G401 (cell line): Measurements from ENCODE around the gene PCDHB5. TPM values are rescaled to one million over a fixed set of nuclear protein-coding genes. Genes with fewer than 3 reads are reported as not detected.

Source experiments
- DNase-seq: peaks from one replicate; pipeline ENCODE4 v3.0.0-alpha.2; 2015; ENCODE audit warnings: low spot score
- in situ Hi-C: cut with HindIII; loops from 2 replicates; pipeline ENCODE4 v1.10.0; 2016; ENCODE audit warnings: low sequenced_read_pairs, mixed read lengths
- total RNA-seq: library from RNA; depleted of rRNA; stranded (reverse); fragments of >200 nt; shearing (Covaris generic); gene quantifications from 2 replicates; pipeline ENCODE4 v1.2.3, GENCODE V29; 2014; rRNA removed

PCDHB5 gene
- total RNA-seq, 1 experiment from 2014 or later, result not detected

GRCh38 chr5:141186897-141187512, 52.0 kb downstream of the PCDHB5 start, which contains the start of gene PCDHB9:
Gene PCDHB9 (plus strand): TSS chr5:141187161. CDS start chr5:141187319, 158 bp downstream.
- in situ Hi-C loops, result loop anchor here (25.0 kb wide), 1 partner anchor 375 kb away; no protein-coding TSS in a partner anchor
- peak; percentile 34 for DNase-seq

Other genes with a start within 250 kb of the PCDHB5 start
- 6.5 and 9.5 TPM in 2 replicates for gene PCDHAC1, start 208.9 kb upstream of the PCDHB5 start, total RNA-seq
- gene PCDHAC2, start 168.7 kb upstream of the PCDHB5 start, total RNA-seq, result 7.8 and 8.0 TPM in 2 replicates
- gene PCDHB1, start 83.8 kb upstream of the PCDHB5 start, total RNA-seq, result not detected in 2 replicates
- 11.6 and 17.6 TPM in 2 replicates for gene PCDHB2, start 40.6 kb upstream of the PCDHB5 start, total RNA-seq
- 0.92 and 2.4 TPM in 2 replicates for gene PCDHB3, start 34.7 kb upstream of the PCDHB5 start, total RNA-seq
- gene PCDHB4, start 13.4 kb upstream of the PCDHB5 start, total RNA-seq, result 0.06 TPM in 1 of 2 replicates, not detected in the other
- not detected in 2 replicates for gene PCDHB6, start 14.9 kb downstream of the PCDHB5 start, total RNA-seq
- not detected in 2 replicates for gene PCDHB7, start 37.4 kb downstream of the PCDHB5 start, total RNA-seq
- 0.10 TPM in 1 of 2 replicates, not detected in the other for gene PCDHB8, start 42.6 kb downstream of the PCDHB5 start, total RNA-seq
- 0.25 and 1.3 TPM in 2 replicates for gene PCDHB16, start 47.2 kb downstream of the PCDHB5 start, total RNA-seq
- 0.18 and 7.3 TPM in 2 replicates for gene PCDHB9, start 52.0 kb downstream of the PCDHB5 start, total RNA-seq
- 0.44 TPM in 1 of 2 replicates, not detected in the other for gene PCDHB10, start 57.1 kb downstream of the PCDHB5 start, total RNA-seq
- 0.10 and 1.4 TPM in 2 replicates for gene PCDHB11, start 64.4 kb downstream of the PCDHB5 start, total RNA-seq
- gene PCDHB12, start 73.5 kb downstream of the PCDHB5 start, total RNA-seq, result not detected in 2 replicates
- not detected in 2 replicates for gene PCDHB13, start 78.7 kb downstream of the PCDHB5 start, total RNA-seq
- gene PCDHB14, start 88.1 kb downstream of the PCDHB5 start, total RNA-seq, result 0.27 and 0.55 TPM in 2 replicates
- not detected in 2 replicates for gene PCDHB15, start 110.2 kb downstream of the PCDHB5 start, total RNA-seq
- not detected in 2 replicates for gene SLC25A2, start 168.8 kb downstream of the PCDHB5 start, total RNA-seq
- 131 and 164 TPM in 2 replicates for gene TAF7, start 185.6 kb downstream of the PCDHB5 start, total RNA-seq
- gene PCDHGA1, start 195.3 kb downstream of the PCDHB5 start, total RNA-seq, result not detected in 2 replicates
- gene PCDHGA2, start 203.6 kb downstream of the PCDHB5 start, total RNA-seq, result not detected in 2 replicates
- gene PCDHGA3, start 208.6 kb downstream of the PCDHB5 start, total RNA-seq, result not detected in 2 replicates
- not detected in 2 replicates for gene PCDHGB1, start 214.9 kb downstream of the PCDHB5 start, total RNA-seq
- gene PCDHGA4, start 219.8 kb downstream of the PCDHB5 start, total RNA-seq, result 0.06 TPM in 1 of 2 replicates, not detected in the other
- gene PCDHGB2, start 224.8 kb downstream of the PCDHB5 start, total RNA-seq, result 0.18 TPM in 1 of 2 replicates, not detected in the other
- gene PCDHGA5, start 229.0 kb downstream of the PCDHB5 start, total RNA-seq, result 0.24 TPM in 1 of 2 replicates, not detected in the other
- gene PCDHGB3, start 235.0 kb downstream of the PCDHB5 start, total RNA-seq, result not detected in 2 replicates
- gene PCDHGA6, start 238.7 kb downstream of the PCDHB5 start, total RNA-seq, result 0.92 TPM in 1 of 2 replicates, not detected in the other
- gene PCDHGA7, start 247.5 kb downstream of the PCDHB5 start, total RNA-seq, result not detected in 2 replicates